Activated T-cell treated with anti-CD3 and anti-CD28 coated beads, Interleukin-2, amount 50 U/mL, for 24 hours (primary cell): ENCODE measurements around the gene LMF1.

Experiments used
- DNase-seq: peaks from one replicate; pipeline ENCODE4 v3.0.0-alpha.2; 2020
- H3K27ac Mint-ChIP-seq: 2 replicates; pipeline ENCODE4 v1.8.0; 2020; ENCODE audit warnings: mild to moderate bottlenecking, mixed read lengths
- H3K27me3 Mint-ChIP-seq: 2 replicates; pipeline ENCODE4 v1.8.0; 2020; ENCODE audit warnings: mixed read lengths
- H3K36me3 Mint-ChIP-seq: 2 replicates; pipeline ENCODE4 v1.8.0; 2020; ENCODE audit warnings: low read depth, mixed read lengths
- H3K4me1 Mint-ChIP-seq: 2 replicates; pipeline ENCODE4 v1.8.0; 2020; ENCODE audit warnings: low read depth, mixed read lengths
- H3K4me3 Mint-ChIP-seq: 2 replicates; pipeline ENCODE4 v1.8.0; 2020; ENCODE audit warnings: mild to moderate bottlenecking, moderate library complexity, mixed read lengths
- H3K9me3 Mint-ChIP-seq: 2 replicates; pipeline ENCODE4 v1.8.0; 2020; ENCODE audit warnings: mixed read lengths

The LMF1 gene

DNA sequence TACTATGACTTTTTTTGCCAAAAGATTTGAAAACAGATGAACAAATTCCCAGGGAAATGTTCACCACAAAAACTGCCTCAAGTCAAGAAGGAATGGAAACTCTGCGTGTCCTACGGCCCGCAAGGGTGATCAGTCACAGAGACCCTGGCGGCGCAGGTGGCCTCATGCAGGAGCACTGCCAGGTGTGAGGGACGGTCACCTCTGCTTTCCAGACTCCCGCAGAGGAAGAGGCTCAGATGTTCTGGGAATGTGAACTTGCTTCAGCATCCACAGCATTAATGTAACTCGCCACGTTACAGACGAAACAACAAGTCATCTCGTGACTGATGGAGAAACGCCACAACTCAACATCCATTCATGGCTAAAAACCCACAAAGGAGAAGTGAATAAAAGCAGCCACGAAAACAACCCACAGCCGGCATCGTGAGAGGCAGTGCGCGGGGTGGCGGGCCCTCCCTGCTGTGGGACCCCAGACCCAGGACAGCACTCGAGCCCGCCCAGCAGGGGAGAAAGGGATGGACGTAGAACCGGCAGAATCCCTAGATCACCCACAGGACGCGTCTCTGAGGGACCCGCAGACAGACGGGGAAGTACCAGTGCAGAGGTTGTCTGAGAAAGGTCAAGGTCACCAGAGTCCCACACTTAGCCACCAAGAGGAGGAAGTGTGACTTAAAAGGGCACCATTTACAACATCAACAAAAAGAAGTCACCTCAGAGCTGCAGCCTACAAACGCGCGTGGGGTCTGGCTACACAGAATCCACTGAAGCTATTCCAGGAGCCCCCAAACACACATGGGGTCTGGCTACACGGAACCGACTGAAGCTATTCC, 93.3 kb downstream of the LMF1 start:
- Mint-ChIP-seq H3K4me3 (no peak overlapping the region), H3K4me1 (peaks cover 7% of the 10 kb centered on the region), H3K27me3 (no peaks in the 10 kb centered on the region), H3K36me3 (peaks cover 11% of the 10 kb centered on the region), H3K27ac (no peak overlapping the region), H3K9me3 (no peaks in the 10 kb centered on the region)
- DNase-seq, result no peak

- H3K4me3 Mint-ChIP-seq, result no peak overlapping the region
- H3K27me3 Mint-ChIP-seq, result no peaks in the 10 kb centered on the region
- peaks cover 11% of the 10 kb centered on the region for H3K36me3 Mint-ChIP-seq
- peaks cover 7% of the 10 kb centered on the region for H3K4me1 Mint-ChIP-seq
- H3K27ac Mint-ChIP-seq, result no peak overlapping the region
- no peak for DNase-seq
- H3K9me3 Mint-ChIP-seq, result no peaks in the 10 kb centered on the region
Observed at GRCh38 chr16:876523-877241, 94.1 kb downstream of the LMF1 start.

- no peaks in the 10 kb centered on the region for H3K27me3 Mint-ChIP-seq
- DNase-seq, result no peak
- no peaks in the 10 kb centered on the region for H3K9me3 Mint-ChIP-seq
- H3K4me1 Mint-ChIP-seq, result peaks cover 7% of the 10 kb centered on the region
- H3K27ac Mint-ChIP-seq, result no peak overlapping the region
- H3K4me3 Mint-ChIP-seq, result no peak overlapping the region
- H3K36me3 Mint-ChIP-seq, result peaks cover 14% of the 10 kb centered on the region
Observed at GRCh38 chr16:876041-876335, 94.8 kb downstream of the LMF1 start.

DNA sequence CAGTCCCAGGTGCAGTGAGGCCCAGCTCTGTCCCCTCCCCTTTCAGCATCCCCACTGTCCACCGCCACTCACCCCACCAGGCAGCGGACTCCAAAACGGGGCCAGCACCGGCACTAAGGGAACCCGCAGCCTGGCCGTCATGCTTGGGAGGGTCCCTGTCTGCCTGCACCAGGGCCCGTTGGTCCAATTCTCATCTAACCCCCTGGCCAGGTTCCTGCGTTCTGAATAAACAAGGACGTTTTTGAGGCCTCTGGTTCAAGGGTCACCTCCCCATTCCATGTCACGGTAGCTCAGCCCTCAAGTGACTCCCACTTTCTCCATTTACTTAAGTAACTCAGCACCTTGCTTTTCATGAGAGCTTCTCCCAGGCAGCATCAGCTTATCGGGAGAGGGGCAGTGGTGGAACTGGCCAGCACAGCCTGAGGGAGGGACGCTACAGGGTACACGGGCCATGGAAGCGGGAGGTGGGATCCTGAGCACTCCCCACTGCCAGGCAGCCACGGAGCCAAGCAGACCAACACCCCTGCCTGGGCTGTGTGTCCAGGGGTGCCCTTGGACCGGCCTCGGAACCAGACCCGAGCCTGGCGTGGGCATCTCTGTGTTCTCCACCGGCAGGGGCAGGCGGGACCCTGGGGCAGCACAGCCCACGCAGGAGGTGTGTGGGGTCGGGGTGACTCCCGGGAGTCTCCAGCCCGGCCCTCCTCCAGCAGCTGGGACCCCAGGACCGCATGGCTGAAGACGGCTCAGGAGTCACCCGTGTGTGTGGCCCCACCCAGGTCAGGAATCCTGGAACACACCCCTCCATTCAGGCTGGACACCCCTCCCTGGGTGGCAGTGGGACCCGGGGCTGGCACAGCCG, 95.4 kb downstream of the LMF1 start:
- Mint-ChIP-seq H3K36me3 (peaks cover 14% of the 10 kb centered on the region), H3K9me3 (no peaks in the 10 kb centered on the region), H3K4me1 (peaks cover 7% of the 10 kb centered on the region), H3K4me3 (no peak overlapping the region), H3K27ac (no peak overlapping the region), H3K27me3 (no peaks in the 10 kb centered on the region)
- DNase-seq, result no peak

DNA sequence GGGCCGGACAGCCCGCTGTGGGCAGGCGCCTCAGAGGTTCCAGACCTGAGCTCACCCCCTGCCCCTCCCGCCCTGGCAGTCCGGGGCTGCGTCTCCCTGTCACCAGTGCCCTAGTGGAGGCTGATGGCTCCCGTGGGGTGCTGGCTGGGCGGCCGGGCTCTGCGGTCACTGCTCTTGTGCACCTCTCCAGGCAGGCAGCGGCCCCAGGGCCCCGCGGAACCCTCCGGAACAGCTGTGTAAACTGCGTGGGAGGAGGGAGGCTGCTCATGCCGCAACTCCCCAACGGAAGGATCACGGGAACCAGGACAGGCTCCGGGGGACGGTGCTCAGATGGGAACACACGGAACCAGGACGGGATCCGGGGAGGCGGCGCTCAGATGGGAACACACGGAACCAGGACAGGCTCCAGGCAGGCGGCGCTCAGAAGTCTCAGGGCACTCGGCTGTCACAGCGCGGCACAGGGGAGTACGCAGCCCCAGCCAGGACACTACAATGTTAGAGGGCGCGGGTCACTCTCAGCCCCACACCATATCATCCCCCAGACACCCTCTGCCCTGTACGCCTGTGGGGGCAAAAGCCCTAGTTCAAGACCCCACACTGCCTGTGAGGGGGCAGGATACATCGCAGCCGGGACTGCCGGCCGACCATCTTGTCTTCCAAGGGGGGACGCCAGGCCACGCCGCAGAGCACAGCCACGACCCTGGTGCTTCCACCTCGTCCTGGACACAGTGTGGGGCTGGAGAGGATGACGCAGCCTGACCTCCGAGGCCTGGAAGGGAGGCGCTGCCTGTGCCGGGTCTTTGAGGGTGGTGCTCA, 96.2 kb downstream of the LMF1 start:
- no peak for DNase-seq
- H3K4me3 Mint-ChIP-seq, result no peak overlapping the region
- no peaks in the 10 kb centered on the region for H3K9me3 Mint-ChIP-seq
- H3K36me3 Mint-ChIP-seq, result peaks cover 14% of the 10 kb centered on the region
- H3K27ac Mint-ChIP-seq, result no peak overlapping the region
- H3K27me3 Mint-ChIP-seq, result no peaks in the 10 kb centered on the region
- H3K4me1 Mint-ChIP-seq, result peaks cover 7% of the 10 kb centered on the region

GRCh38 chr16:873889-874288, 96.9 kb downstream of the LMF1 start:
- no peak for DNase-seq
- peaks cover 17% of the 10 kb centered on the region for H3K36me3 Mint-ChIP-seq
- H3K9me3 Mint-ChIP-seq, result no peaks in the 10 kb centered on the region
- no peak overlapping the region for H3K27ac Mint-ChIP-seq
- no peaks in the 10 kb centered on the region for H3K27me3 Mint-ChIP-seq
- H3K4me3 Mint-ChIP-seq, result no peak overlapping the region
- H3K4me1 Mint-ChIP-seq, result peaks cover 7% of the 10 kb centered on the region

GRCh38 chr16:873243-873661, 97.5 kb downstream of the LMF1 start:
- H3K36me3 Mint-ChIP-seq, result peaks cover 17% of the 10 kb centered on the region

DNA sequence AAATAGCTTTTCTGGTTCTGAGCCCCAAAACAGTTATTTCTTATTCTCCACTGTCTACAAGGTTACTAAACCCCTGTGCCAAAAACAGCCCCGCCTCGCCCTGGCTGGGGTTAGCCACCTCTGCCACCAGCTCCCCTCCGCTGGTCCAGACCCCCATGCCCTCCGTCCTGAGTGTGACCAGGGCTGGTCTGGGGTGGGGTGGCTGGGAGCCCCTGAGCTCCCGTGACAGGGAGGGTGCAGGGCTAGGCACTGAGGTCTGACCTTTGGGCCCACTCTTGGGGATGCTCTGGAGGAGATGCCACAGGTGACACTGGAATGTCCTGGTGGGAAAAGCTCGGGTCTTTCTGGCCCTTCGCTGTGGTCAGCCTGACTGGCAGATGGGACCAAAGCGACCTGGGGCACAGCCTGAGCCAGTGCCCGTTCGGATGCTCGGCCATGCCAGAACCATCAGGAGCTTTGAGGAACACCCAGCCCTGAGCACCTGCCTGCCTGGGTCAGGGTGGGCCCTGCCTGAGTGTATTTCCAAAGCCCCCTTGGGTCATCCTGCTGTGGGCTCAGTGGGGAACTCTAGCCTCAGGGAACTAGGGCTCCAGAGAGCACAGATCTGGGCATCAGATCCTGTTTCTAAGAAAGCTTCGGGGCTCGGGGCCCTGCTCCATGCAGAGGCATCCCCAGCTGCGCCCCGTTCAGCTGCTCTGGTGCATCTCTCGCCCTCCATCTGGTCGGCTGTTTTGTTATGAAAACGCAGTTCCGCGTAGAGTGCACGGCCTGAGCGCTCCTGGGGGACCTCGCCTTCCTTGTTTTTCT, 98.1 kb downstream of the LMF1 start:
- Mint-ChIP-seq H3K4me3 (no peak overlapping the region), H3K27ac (no peak overlapping the region), H3K27me3 (no peaks in the 10 kb centered on the region), H3K36me3 (peaks cover 17% of the 10 kb centered on the region), H3K9me3 (no peaks in the 10 kb centered on the region), H3K4me1 (peaks cover 5% of the 10 kb centered on the region)
- no peak for DNase-seq

More at GRCh38 chr16:873243-873661, 97.5 kb downstream of the LMF1 start:
- H3K27ac Mint-ChIP-seq, result no peak overlapping the region
- H3K27me3 Mint-ChIP-seq, result no peaks in the 10 kb centered on the region
- H3K4me3 Mint-ChIP-seq, result no peak overlapping the region
- no peaks in the 10 kb centered on the region for H3K9me3 Mint-ChIP-seq
- peaks cover 7% of the 10 kb centered on the region for H3K4me1 Mint-ChIP-seq
- no peak for DNase-seq

GRCh38 chr16:871562-872345, 99.0 kb downstream of the LMF1 start:
- Mint-ChIP-seq H3K36me3 (peaks cover 19% of the 10 kb centered on the region), H3K4me3 (no peak overlapping the region), H3K9me3 (no peaks in the 10 kb centered on the region), H3K4me1 (no peaks in the 10 kb centered on the region), H3K27ac (no peak overlapping the region), H3K27me3 (no peaks in the 10 kb centered on the region)
- no peak for DNase-seq

- no peaks in the 10 kb centered on the region for H3K4me1 Mint-ChIP-seq
- H3K9me3 Mint-ChIP-seq, result no peaks in the 10 kb centered on the region
- H3K27ac Mint-ChIP-seq, result no peak overlapping the region
- no peaks in the 10 kb centered on the region for H3K27me3 Mint-ChIP-seq
- peaks cover 18% of the 10 kb centered on the region for H3K36me3 Mint-ChIP-seq
- H3K4me3 Mint-ChIP-seq, result no peak overlapping the region
- no peak for DNase-seq
Observed at GRCh38 chr16:870856-871561, 99.8 kb downstream of the LMF1 start.

GRCh38 chr16:869823-870641, 100.8 kb downstream of the LMF1 start:
- no peak overlapping the region for H3K27ac Mint-ChIP-seq
- H3K4me1 Mint-ChIP-seq, result no peaks in the 10 kb centered on the region
- peaks cover 16% of the 10 kb centered on the region for H3K36me3 Mint-ChIP-seq

More at GRCh38 chr16:869823-870641, 100.8 kb downstream of the LMF1 start:
- DNase-seq, result no peak
- Mint-ChIP-seq H3K4me3 (no peak overlapping the region), H3K27me3 (no peaks in the 10 kb centered on the region), H3K9me3 (no peaks in the 10 kb centered on the region)
